Tibial artery (tissue), 4 donors: ENCODE measurements around the gene WDR59.

ENCODE experiments used
- DNase-seq, 2 donors: peaks; one replicate each; pipeline ENCODE4 v3.0.0-alpha.2; 2019
- H3K27ac ChIP-seq, 2 donors: fragments of 200-600 bp; sonication (generic) in 1 of 2; 1 replicate in 1 of 2; 2 replicates in 1 of 2; pipeline ENCODE4 v1.5.1; 2018 to 2019; ENCODE audit warnings: mild to moderate bottlenecking in 1 of 2
- H3K27me3 ChIP-seq, 2 donors: fragments of 200-600 bp; sonication (generic) in 1 of 2; one replicate each; pipeline versions ENCODE4 v1.5.1 to v1.6.0; 2016 to 2019
- H3K36me3 ChIP-seq, 3 donors: fragments of 200-600 bp; sonication (generic) in 2 of 3; one replicate each; pipeline ENCODE4 v1.5.1; 2016 to 2019; ENCODE audit warnings: mild to moderate bottlenecking in 2 of 3
- H3K4me1 ChIP-seq, 4 donors: fragments of 200-600 bp; sonication (generic) in 2 of 4; 1 replicate in 3 of 4; 2 replicates in 1 of 4; pipeline ENCODE4 v1.5.1; 2016 to 2019
- H3K4me3 ChIP-seq, 2 donors: fragments of 200-600 bp; sonication (generic) in 1 of 2; 1 replicate in 1 of 2; 2 replicates in 1 of 2; pipeline ENCODE4 v1.5.1; 2018 to 2019; ENCODE audit warnings: mild to moderate bottlenecking in 2 of 2
- H3K9me3 ChIP-seq, 3 donors: fragments of 200-600 bp; sonication (generic) in 1 of 3; one replicate each; pipeline ENCODE4 v1.5.1; 2016 to 2019
- intact Hi-C: fragments of 100-400 bp; cut with DNase I; formaldehyde crosslinking; loops from one replicate; pipeline ENCODE4 v1.15.0; 2023; ENCODE audit warnings: low total_unique reads
- TF ChIP-seq, protein P1 (sequence below), 2 experiments: fragments of 200-600 bp in 1 of 2; fragments of 450-650 bp in 1 of 2; IDR thresholded peaks; one replicate each; pipeline ENCODE4 v1.5.1; 2017 to 2019; ENCODE audit warnings: antibody characterized with exemption in 2 of 2, mild to moderate bottlenecking in 1 of 2, moderate library complexity in 1 of 2

Gene WDR59

DNA sequence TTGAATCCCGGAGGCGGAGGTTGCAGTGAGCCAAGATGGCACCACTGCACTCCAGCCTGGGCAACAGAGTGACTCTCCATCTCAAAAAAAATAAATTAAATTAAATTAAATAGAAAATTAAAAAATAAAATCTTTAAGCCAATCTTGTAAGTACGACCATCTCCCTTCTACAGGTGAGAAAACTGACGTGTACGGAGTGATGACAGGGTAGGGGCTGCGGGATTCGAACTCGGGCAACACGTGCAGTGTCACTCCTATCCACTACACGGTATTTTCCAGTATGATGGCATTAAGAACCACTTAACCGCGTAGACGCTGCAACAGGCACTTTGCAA is 762 bp downstream of the WDR59 start:
- no peak for DNase-seq
- Histone ChIP-seq H3K4me3 (peak overlapping the region; percentile 79 to 90), H3K4me1 (peaks cover 0 to 21% (median 13%) of the 10 kb centered on the region in 4 donors), H3K27ac (peak overlapping the region; percentile 80 to 83), H3K27me3 (no peaks in the 10 kb centered on the region), H3K36me3 (no peaks in the 10 kb centered on the region), H3K9me3 (no peaks in the 10 kb centered on the region)
- TF ChIP-seq, protein P1, sequence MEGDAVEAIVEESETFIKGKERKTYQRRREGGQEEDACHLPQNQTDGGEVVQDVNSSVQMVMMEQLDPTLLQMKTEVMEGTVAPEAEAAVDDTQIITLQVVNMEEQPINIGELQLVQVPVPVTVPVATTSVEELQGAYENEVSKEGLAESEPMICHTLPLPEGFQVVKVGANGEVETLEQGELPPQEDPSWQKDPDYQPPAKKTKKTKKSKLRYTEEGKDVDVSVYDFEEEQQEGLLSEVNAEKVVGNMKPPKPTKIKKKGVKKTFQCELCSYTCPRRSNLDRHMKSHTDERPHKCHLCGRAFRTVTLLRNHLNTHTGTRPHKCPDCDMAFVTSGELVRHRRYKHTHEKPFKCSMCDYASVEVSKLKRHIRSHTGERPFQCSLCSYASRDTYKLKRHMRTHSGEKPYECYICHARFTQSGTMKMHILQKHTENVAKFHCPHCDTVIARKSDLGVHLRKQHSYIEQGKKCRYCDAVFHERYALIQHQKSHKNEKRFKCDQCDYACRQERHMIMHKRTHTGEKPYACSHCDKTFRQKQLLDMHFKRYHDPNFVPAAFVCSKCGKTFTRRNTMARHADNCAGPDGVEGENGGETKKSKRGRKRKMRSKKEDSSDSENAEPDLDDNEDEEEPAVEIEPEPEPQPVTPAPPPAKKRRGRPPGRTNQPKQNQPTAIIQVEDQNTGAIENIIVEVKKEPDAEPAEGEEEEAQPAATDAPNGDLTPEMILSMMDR (IDR thresholded peaks at IDR 0.05): no peak
- intact Hi-C loops: no loop called here

DNA sequence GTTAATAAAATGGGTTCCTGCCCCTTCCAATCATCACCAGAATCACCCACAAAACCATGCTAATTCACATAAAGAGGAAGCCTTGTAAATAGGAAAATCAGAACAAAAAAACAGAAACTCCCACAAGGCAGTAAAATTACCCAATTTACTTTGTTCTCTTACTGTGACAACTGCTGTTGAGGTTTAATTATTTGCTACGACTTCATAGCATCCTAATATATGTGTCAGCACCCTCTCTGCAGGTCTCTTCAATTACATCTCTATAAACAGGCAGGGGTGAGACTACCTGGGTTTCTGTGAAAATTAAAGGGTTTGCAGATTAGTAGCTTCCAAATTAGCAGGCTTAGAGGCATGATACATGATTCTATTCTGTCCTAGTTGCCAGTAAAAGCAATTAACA is 2.7 kb downstream of the WDR59 start:
- Histone ChIP-seq H3K27ac (no peak overlapping the region), H3K27me3 (no peaks in the 10 kb centered on the region), H3K36me3 (peaks cover 0 to 4% (median 3%) of the 10 kb centered on the region in 3 donors), H3K4me1 (peaks cover 0 to 21% (median 13%) of the 10 kb centered on the region in 4 donors), H3K4me3 (no peak overlapping the region), H3K9me3 (no peaks in the 10 kb centered on the region)
- TF ChIP-seq, protein P1 (IDR thresholded peaks at IDR 0.05): no peak
- intact Hi-C loops: no loop called here
- DNase-seq: no peak

DNA sequence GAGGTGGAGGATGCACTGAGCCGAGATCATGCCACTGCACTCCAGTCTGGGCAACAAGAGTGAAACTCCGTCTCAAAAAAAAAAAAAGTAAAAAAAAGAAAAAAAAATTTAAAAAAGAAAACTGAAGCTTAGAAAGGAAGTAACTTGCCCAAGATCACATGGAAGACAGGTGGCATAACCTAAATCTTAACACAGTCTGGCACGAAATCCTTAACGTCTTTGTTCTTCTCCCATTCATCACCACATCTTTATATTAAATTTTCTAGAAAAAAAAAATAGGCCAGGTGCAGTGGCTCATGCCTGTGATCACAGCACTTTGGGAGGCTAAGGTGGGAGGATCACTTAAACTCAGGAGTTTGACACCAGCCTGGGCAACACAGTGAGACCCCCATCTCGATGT is 9.3 kb downstream of the WDR59 start:
- Histone ChIP-seq H3K9me3 (no peaks in the 10 kb centered on the region), H3K27me3 (no peaks in the 10 kb centered on the region), H3K27ac (no peak overlapping the region), H3K4me1 (no peaks in the 10 kb centered on the region), H3K36me3 (peaks cover 0 to 30% (median 11%) of the 10 kb centered on the region in 3 donors), H3K4me3 (no peak overlapping the region)
- TF ChIP-seq, protein P1 (IDR thresholded peaks at IDR 0.05): no peak
- intact Hi-C loops: no loop called here
- peak in 1 of 2 donors; percentile 3 for DNase-seq

DNA sequence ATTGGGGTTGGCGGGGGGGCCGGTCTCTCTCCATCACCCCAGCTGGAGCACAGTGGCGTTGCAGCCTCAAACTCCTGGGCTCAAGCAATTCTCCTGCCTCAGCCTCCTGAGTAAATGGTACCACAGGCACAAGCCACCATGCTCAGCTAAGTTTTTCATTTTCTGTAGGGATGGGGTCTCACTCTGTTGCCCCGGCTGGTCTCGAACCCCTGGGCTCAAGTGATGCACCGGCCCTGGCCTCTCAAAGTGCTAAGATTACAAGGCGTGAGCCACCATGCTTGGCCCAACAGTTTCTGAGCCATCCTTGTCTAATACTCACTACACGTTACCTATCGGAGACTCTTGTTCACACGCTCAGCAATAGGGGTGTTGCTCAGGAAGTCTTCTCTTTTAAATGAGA is 11.6 kb downstream of the WDR59 start:
- Histone ChIP-seq H3K27ac (no peak overlapping the region), H3K36me3 (peaks cover 0 to 30% (median 11%) of the 10 kb centered on the region in 3 donors), H3K4me3 (no peak overlapping the region), H3K9me3 (no peaks in the 10 kb centered on the region), H3K27me3 (no peaks in the 10 kb centered on the region), H3K4me1 (no peaks in the 10 kb centered on the region)
- intact Hi-C loops: no loop called here
- DNase-seq: peak in 1 of 2 donors; percentile 28
- TF ChIP-seq, protein P1 (IDR thresholded peaks at IDR 0.05): no peak

DNA sequence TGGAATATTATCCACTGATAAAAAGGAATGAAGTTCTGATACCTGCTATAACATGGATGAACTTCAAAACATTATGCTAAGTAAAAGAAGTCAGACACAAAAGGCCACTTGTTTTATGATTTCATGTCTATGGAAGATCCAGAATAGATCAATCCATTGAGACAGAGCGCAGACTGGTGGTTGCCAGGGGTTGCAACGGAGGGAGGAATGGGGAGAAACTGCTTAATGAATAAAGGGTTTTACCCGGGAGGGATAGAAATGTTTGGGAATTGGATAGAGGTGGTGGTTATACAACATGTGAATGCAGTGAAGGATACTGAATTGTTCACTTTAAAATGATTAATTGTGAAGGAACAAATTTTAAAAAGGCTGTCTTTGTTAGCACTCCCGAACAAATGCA is 30.2 kb downstream of the WDR59 start:
- Histone ChIP-seq H3K36me3 (peaks cover 27 to 90% (median 66%) of the 10 kb centered on the region in 3 donors), H3K27ac (no peak overlapping the region)
- DNase-seq: no peak

More for the DNA sequence above, 30.2 kb downstream of the WDR59 start:
- intact Hi-C loops: no loop called here
- TF ChIP-seq, protein P1 (IDR thresholded peaks at IDR 0.05): no peak
- Histone ChIP-seq H3K9me3 (no peaks in the 10 kb centered on the region), H3K4me1 (no peaks in the 10 kb centered on the region), H3K27me3 (no peaks in the 10 kb centered on the region), H3K4me3 (no peak overlapping the region)
